AG09309 (cell line): ENCODE measurements around the gene PJA1.

ENCODE experiments used
- DNase-seq: peaks from one replicate; pipeline ENCODE4 v3.0.0-alpha.2; 2010; ENCODE audit warnings: low read depth
- H3K4me3 ChIP-seq: 2 replicates; pipeline ENCODE4 v1.5.1; 2011; ENCODE audit warnings: mild to moderate bottlenecking, low read depth, low read length, moderate library complexity; ENCODE audit not compliant: control insufficient read depth
- CTCF ChIP-seq: IDR thresholded peaks from 2 replicates; pipeline ENCODE4 v1.5.1; 2011; ENCODE audit warnings: mild to moderate bottlenecking, low read depth, low read length, inconsistent platforms; ENCODE audit not compliant: insufficient read depth, control insufficient read depth; ENCODE audit errors: missing control alignments

Gene PJA1

GRCh38 chrX:69125094-69125493 lies 40.2 kb downstream of the PJA1 start:
- TF ChIP-seq CTCF = no peak
- DNase-seq = no peak
- no peak overlapping the region for H3K4me3 ChIP-seq

GRCh38 chrX:69124108-69124507 lies 41.1 kb downstream of the PJA1 start:
- H3K4me3 ChIP-seq = no peak overlapping the region
- no peak for DNase-seq

GRCh38 chrX:69123481-69123880 lies 41.8 kb downstream of the PJA1 start:
- no peak for DNase-seq
- no peak overlapping the region for H3K4me3 ChIP-seq
- no peak for TF ChIP-seq CTCF

More at GRCh38 chrX:69124108-69124507, 41.1 kb downstream of the PJA1 start:
- no peak for TF ChIP-seq CTCF

GRCh38 chrX:69121321-69122000 lies 43.8 kb downstream of the PJA1 start:
- H3K4me3 ChIP-seq = no peak overlapping the region
- no peak for DNase-seq
- TF ChIP-seq CTCF = no peak

- H3K4me3 ChIP-seq = no peak overlapping the region
- DNase-seq = no peak
- no peak for TF ChIP-seq CTCF
Measured at GRCh38 chrX:69120476-69120875, 44.8 kb downstream of the PJA1 start.

- no peak for DNase-seq
- TF ChIP-seq CTCF = no peak
- H3K4me3 ChIP-seq = no peak overlapping the region
Measured at GRCh38 chrX:69119122-69119521, 46.1 kb downstream of the PJA1 start.
